ENCODE data around the gene IL1RL1.
"Not testable (repeated sequence)": the region's sequence is repeated elsewhere in the genome, so short reads cannot be mapped to it uniquely, and the experiment has no call there.

Gene IL1RL1

GRCh38 chr2:102313950-102314349 is 2.6 kb downstream of the IL1RL1 start:
- Mint-ChIP-seq H3K9me3 (peaks cover 13% of the 10 kb centered on the region), H3K4me3 (no peak overlapping the region), H3K27ac (no peak overlapping the region), H3K27me3 (ENCODE audit: low read depth, poor library complexity) (peaks cover 13% of the 10 kb centered on the region), H3K4me1 (no peaks in the 10 kb centered on the region), H3K36me3 (ENCODE audit: low read depth) (no peaks in the 10 kb centered on the region)
- no peak for DNase-seq
- TF ChIP-seq, protein P1, sequence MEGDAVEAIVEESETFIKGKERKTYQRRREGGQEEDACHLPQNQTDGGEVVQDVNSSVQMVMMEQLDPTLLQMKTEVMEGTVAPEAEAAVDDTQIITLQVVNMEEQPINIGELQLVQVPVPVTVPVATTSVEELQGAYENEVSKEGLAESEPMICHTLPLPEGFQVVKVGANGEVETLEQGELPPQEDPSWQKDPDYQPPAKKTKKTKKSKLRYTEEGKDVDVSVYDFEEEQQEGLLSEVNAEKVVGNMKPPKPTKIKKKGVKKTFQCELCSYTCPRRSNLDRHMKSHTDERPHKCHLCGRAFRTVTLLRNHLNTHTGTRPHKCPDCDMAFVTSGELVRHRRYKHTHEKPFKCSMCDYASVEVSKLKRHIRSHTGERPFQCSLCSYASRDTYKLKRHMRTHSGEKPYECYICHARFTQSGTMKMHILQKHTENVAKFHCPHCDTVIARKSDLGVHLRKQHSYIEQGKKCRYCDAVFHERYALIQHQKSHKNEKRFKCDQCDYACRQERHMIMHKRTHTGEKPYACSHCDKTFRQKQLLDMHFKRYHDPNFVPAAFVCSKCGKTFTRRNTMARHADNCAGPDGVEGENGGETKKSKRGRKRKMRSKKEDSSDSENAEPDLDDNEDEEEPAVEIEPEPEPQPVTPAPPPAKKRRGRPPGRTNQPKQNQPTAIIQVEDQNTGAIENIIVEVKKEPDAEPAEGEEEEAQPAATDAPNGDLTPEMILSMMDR (IDR thresholded peaks at IDR 0.05), result no peak

- H3K9me3 Mint-ChIP-seq, result peaks cover 13% of the 10 kb centered on the region
- H3K4me1 Mint-ChIP-seq, result peaks cover 6% of the 10 kb centered on the region
- H3K27me3 Mint-ChIP-seq (ENCODE audit: low read depth, poor library complexity), result peaks cover 3% of the 10 kb centered on the region
- H3K27ac Mint-ChIP-seq, result no peak overlapping the region
- DNase-seq, result no peak
- TF ChIP-seq, protein P1 (IDR thresholded peaks at IDR 0.05), result no peak
- no peak overlapping the region for H3K4me3 Mint-ChIP-seq
- no peaks in the 10 kb centered on the region for H3K36me3 Mint-ChIP-seq (ENCODE audit: low read depth)
Observed at GRCh38 chr2:102315921-102316320, 4.6 kb downstream of the IL1RL1 start.

GRCh38 chr2:102317715-102318114 is 6.4 kb downstream of the IL1RL1 start:
- no peak overlapping the region for H3K27ac Mint-ChIP-seq
- TF ChIP-seq, protein P1 (IDR thresholded peaks at IDR 0.05), result no peak
- H3K27me3 Mint-ChIP-seq (ENCODE audit: low read depth, poor library complexity), result peaks cover 3% of the 10 kb centered on the region
- DNase-seq, result no peak
- H3K4me1 Mint-ChIP-seq, result peaks cover 14% of the 10 kb centered on the region
- no peaks in the 10 kb centered on the region for H3K36me3 Mint-ChIP-seq (ENCODE audit: low read depth)
- H3K4me3 Mint-ChIP-seq, result no peak overlapping the region
- peaks cover 13% of the 10 kb centered on the region for H3K9me3 Mint-ChIP-seq

DNA sequence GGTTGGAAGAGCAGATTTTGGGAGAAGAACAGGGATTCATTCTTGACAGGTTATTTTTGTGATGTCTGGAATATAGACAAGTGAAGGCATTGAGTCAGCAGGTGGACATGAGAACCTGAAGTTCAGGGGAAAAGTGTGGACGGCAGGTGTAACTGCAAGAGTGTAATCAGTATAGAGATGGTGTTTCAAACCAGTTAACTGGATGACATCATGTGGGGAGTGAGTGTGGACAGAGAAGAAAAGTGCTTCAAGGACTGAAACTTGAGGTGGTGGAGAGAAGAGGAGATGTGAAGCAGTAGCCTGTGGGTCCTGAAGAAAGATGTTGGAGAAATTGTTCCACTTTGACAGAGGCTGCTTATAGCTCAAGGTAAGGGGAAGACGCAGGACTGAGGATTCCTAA is 7.1 kb downstream of the IL1RL1 start:
- Mint-ChIP-seq H3K4me3 (no peak overlapping the region), H3K4me1 (peaks cover 14% of the 10 kb centered on the region), H3K36me3 (ENCODE audit: low read depth) (no peaks in the 10 kb centered on the region), H3K9me3 (peaks cover 16% of the 10 kb centered on the region), H3K27me3 (ENCODE audit: low read depth, poor library complexity) (peaks cover 3% of the 10 kb centered on the region), H3K27ac (no peak overlapping the region)
- TF ChIP-seq, protein P1 (IDR thresholded peaks at IDR 0.05), result no peak
- DNase-seq, result no peak

GRCh38 chr2:102321941-102322719 is 10.8 kb downstream of the IL1RL1 start:
- DNase-seq, result no peak
- no peak overlapping the region for H3K4me3 Mint-ChIP-seq
- H3K36me3 Mint-ChIP-seq (ENCODE audit: low read depth), result peaks cover 5% of the 10 kb centered on the region
- TF ChIP-seq, protein P1 (IDR thresholded peaks at IDR 0.05), result no peak
- peaks cover 4% of the 10 kb centered on the region for H3K27me3 Mint-ChIP-seq (ENCODE audit: low read depth, poor library complexity)
- H3K4me1 Mint-ChIP-seq, result peaks cover 14% of the 10 kb centered on the region
- H3K9me3 Mint-ChIP-seq, result peaks cover 26% of the 10 kb centered on the region
- H3K27ac Mint-ChIP-seq, result no peak overlapping the region

DNA sequence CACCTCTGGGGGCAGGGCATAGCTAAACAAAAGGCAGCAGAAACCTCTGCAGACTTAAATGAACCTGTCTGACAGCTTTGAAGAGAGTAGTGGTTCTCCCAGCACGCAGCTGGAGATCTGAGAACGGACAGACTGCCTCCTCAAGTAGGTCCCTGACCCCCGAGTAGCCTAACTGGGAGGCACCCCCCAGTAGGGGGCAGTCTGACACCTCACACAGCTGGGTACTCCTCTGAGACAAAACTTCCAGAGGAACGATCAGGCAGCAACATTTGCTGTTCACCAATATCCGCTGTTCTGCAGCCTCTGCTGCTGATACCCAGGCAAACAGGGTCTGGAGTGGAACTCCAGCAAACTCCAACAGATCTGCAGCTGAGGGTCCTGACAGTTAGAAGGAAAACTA is 13.6 kb downstream of the IL1RL1 start:
- H3K4me3 Mint-ChIP-seq, result not testable (repeated sequence)
- H3K9me3 Mint-ChIP-seq, result peaks cover 38% of the 10 kb centered on the region

More for the DNA sequence above, 13.6 kb downstream of the IL1RL1 start:
- not testable (repeated sequence) for DNase-seq; H3K27me3 Mint-ChIP-seq (ENCODE audit: low read depth, poor library complexity); H3K36me3 Mint-ChIP-seq (ENCODE audit: low read depth); H3K27ac Mint-ChIP-seq
- H3K4me1 Mint-ChIP-seq, result peaks cover 14% of the 10 kb centered on the region
